Activated T-helper 1 cell treated with anti-CD3 and anti-CD28 coated beads, Interleukin-2, amount 50 U/mL, for 16 hours (primary cell): ENCODE data around the gene THTPA.
A peak's percentile ranks its signal among the peaks of the same experiment; 100 is the strongest.

Source experiments
- DNase-seq, 2 donors: peaks; one replicate each; pipeline ENCODE4 v3.0.0-alpha.2; 2020; ENCODE audit warnings: low read depth in 1 of 2, low spot score in 1 of 2

THTPA gene, protein sequence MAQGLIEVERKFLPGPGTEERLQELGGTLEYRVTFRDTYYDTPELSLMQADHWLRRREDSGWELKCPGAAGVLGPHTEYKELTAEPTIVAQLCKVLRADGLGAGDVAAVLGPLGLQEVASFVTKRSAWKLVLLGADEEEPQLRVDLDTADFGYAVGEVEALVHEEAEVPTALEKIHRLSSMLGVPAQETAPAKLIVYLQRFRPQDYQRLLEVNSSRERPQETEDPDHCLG

DNA sequence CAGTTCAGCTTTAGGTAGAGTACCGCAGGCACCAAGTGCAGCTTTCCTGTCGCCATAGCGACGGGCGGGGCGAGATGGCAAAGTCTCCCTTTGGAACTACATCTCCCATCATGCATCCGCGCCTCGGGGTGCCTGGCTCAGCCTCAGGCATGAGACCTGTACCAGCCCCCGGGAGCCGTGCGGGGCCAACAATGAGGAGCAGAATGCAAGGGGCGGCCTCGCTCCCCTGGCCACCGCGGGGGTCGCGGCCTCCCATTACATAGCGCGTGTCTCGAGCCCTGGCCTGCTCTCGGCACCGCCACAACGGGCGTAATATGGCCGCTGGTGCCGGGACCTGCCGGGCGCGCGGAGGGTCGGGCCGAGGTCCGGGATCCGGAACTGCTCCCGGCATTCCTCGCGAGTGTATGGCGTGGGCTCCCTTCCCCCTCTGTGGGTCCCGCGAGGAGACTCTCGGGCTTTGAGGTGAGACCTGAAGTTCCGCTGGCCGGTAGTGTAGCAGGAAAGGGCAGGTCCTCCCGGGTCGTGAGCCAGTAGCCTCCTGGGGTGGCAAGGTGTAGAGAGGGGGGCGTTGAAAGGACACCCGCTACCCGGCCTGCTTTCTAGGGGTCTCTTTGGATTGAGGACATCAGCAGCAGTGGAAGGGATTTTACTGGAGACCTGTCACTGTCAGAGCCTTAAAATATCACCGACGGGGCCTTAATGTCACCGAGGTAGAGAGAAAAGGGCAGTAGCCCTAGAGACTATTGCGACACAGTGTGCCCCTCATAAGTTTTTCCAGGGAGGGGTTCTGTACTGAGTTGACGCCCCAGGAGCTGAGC, at the start of gene THTPA:
TSS of gene THTPA (plus strand) at position 390 of the 818 bp plus-strand sequence. CDS start 487 bp downstream, outside the sequence.
- DNase-seq: peak; percentile 82 to 85

DNA sequence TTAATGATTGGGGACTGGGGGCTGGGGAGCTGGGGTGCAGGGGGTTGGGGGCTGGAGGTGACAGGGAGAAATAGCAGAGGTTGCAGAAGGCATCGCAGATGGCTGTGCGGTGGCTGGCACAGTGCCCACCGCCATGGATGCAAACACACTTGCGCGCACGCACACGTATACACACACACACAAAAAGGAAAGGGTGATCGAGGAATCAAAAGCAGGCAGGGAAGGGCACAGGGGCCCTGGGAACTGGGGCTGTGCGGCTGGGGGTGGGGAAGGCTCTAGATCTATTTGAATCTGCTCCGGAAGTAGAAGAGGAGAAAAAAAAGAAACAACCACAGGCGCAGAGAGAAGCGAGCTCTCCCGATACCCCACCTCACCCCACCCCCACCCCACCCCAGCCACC, 43.9 kb upstream of the THTPA start:
- DNase-seq: no peak

DNA sequence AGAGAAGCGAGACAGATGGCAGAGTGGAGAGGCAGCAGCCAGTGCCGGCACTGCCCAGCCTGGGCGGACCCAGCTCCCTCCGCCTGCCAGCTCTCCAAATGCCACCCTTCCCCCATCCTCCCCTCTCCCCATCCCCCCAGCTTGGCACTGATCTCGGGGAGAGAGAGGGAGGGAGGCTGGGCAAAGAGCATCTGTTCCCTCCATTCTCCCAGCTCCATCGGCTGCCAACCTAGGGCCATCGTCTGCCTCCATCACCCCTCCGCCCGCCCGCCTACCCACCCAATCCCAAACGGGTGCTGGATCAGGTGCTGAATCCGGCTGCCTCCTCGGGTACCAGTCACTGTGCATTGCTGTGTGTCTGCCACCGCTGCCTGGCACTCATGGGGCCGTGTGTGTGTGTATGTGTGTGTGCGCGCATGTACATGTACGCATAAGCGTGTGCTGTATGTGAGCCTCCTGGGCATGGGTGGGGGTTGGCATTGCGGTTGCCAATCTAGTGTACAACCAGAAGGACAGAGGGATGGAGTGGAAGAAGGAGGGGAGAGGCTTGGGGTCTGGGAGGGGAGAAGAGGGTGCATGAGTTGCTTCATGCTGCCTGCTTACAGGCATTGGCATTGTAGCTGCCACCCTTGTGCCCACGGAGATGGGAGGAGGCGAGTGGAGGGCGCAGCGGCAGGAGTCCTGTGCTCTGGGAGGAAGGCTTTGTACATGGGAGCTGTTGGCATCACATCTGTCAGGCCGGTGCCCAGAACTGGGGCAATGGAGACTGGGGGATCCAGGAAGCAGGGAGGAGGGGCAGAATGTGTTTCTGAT, 42.9 kb upstream of the THTPA start:
- DNase-seq: no peak

DNA sequence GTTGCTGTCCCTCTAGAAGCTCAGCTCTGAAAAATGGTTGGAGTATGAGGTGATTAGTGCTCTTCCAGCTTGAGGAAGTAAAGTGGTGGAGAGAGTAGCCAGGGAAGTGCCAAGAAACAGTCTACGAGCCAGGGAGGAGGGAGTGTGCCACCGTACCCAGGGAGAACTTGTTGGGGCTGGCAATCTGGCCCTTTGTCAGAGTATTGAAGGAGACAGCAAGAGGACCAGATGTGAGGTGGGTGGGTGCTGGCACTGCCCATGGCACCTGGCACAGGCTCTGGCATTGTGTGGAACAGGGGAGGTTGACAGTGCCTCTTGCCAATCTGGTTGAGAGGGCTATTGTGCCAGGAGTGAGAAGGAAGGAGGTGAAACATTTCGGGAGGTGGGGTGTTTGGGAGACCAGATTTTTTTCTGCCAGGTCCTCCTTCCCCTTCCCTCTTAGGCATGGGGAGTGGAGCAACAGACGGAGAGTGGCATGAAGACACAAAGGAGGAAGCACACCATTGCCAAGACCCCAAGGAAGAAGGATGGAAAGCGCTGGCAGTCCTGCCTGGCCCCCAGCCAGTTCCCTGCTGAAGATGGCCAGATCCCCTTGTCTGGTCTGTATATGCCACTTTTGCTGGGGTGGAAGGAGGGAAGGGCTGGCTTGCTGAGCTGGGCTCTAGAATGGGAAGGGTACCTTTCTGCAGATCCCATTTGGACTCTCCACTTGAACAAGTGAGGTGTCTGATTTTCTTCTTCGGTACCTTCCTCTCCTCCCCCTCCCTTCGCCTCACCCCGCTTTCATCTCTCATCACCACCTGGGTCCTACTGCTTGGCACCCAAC, 42.0 kb upstream of the THTPA start:
- no peak for DNase-seq

DNA sequence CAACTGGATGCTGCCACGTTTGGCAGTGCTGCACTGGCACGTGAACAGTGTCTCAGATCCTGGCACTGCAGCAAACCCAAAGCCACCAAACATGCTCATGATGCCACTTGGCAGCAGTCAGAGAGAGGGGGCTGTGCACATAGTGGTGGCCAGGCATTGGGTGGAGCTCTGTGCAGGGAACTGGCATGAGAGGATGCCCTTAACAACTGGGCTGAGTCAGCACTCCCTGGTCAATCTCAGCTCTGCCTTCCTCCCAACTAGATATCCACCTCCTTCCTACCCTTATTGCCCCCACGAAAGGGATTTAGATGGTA, 41.5 kb upstream of the THTPA start:
- no peak for DNase-seq

DNA sequence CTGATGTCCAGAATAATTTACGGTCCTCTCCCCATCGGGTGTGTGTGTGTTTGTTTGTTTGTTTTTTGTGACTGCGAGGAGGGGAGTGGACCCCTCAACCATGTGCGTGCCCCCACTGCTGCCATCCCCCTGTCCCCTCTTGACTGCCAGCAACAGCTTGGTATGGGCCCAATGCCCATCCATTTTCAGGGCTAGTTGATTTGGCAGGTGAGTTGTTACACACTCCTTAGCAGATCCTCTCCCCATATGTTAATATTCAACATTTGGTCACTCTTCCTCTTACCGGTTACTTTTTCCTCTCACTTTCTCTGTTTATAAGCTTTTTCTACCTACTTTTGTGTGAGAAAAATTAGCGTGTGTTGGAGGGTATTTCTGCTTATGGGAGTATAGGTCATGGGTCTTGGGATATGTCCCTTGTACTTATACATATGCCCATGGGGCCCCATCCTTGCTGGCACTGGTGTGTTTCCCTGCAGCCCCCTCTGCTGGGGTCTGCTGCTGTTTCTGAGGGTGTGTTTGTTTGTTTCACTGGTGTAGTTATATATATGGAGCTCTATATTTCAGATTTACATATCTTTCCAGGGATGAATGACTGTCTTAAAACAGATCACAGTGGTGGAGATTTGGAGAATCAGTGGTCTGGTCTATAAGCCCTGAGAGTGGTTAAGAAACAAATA, 38.3 kb upstream of the THTPA start:
- no peak for DNase-seq

DNA sequence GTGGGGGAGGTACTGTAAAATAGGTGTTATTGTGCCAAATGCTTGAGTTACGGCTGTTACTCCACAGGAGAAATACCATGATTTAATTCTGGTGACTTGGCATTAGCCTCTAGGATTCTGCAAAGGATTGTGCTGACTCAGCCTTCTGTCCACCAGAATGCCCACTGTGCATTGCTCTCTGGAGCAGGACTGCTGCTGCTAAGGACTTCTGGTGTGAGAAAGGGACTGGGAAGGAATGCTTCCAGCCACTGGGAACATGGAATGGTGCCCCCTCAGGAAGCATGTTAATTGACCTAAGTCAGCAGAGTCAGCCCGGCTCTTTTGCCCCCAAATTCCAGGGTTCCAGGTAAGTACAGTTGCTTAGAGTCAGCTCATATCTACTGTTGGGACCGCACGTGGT, 37.4 kb upstream of the THTPA start:
- DNase-seq: no peak

DNA sequence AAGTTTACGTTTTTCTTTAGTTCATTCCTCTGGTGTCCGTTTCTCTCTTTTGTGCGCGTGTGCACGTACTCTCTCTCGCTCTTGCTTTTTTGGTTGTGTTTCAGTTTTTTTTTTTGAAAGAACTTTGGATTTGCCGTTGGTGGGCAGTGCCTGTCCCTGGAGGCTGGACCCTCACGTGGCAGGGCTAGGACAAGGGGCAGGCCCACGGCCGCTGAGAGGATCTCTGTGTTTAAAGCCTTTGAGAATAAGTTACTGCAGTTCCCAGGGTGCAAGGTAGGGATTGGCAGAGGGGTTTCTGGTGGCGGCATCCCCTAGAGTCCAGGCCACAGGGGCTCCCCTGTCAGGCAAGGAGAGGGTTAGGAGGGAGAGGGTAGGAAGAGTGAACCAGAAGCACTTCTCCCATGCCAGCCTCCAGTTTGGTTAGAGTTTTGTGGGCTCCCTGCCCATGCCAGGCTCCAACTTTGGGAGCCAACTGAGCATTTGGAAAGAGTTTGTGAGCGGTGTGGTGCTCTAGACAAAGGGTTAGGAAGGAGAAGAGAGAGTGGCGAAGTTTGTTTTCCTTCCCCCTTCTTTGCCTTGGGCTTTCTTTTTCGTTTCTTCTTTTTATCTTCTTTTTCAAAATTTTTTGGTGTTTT, 35.1 kb upstream of the THTPA start:
- no peak for DNase-seq

DNA sequence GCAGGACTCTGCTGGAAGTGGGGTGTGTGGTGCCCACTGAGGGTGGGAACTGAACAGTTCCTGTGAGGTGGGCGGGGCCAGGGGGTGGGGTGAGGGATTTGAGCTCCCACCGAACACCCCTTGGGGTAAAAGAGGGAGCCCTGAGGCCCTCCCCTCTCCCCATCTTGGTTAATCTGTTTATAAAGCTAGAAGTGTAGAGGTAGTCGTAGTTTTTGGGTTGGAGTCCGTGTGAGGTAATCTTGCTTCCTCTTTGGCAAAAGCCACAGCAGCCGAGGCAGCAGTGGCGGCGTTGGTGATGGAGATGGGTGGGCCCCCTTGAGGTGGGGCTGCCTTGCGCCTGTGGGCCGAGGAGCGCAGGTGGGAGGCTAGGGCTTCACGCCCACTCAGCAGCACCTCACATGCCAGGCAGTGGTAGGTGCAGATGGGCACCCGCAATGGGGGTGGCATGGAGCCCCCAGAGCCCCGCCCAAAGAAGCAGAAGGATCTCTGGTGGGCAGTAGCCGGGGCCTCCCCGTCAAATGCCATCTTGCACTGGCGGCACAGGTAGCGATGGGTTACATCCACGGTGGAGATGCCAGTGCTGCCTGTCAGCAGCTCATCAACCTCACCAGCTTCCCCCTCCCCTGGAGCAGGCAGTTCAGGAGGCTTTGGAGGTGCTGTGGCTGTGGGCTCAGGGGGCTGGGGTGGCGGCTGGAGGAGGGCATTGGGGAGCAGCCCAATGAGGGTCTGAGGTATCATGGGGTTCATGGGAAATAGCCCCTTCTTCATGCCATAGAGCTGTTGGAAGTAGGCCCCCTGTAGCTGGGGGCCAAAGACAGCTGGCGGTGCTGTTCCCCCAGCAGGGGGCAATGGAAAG, 34.1 kb upstream of the THTPA start:
- DNase-seq: no peak

DNA sequence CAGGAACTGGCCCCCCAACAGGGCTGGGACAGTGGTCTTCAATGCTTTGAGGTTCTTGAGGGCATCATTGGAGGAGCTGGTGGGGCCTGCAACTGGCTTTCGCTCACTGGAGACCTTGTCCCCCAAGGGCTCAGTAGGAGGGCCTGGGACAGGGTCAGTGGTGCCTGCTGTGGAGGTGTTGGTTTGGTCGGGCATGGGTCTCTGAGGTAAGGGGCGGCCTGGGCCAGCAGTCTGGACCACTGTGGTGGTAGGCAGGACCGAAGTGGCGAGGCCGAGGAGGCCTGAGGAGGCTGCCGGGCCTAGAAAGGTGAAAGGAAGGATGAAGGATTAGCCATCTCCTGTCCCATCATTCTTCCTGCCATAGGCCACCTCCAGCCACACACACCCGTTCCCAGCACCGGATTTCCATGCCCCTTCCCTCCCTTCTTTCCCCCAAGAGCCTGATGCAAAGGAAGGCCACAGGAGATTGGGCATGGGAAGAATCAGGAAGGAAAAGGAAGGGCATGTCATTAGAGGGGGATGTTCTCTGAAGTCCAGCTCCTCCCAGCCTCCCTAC, 33.4 kb upstream of the THTPA start:
- DNase-seq: no peak

DNA sequence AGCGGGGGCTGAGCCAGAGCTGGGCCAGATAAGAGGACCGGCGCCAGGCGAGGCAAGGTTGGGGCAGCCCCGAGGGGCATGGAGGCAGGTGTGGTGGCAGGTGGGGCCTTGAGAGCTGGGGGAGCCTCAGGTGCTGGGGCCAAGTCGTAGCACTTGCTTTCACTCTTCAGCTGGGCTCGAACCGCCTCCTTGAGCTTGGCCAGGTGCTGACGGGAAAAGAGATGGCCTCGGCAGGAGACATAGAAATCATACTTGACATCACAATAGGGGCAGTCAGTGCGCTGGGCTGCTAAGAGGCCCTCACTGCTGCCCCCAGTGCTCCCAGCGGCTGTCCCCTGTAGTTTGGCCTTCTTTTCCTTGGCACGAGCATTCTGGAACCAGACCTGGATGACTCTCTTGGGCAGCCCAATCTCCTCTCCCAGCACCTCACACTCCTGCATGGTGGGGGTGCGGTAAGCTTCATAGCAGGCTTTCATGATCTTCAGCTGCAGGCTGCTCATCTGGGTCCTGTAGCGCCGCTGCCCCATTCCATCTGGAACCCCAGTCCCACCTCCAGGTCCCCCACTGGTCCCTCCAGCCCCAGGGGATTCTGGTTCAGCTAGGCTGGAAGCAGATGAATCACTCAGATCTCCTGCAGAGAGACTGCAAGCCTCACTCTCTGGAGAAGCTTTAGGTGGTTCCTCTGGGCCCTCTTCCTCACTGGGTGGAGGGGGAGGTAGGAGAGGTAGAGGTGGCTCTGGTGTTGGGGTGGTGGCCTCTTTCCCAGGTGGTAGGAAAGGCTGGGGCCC, 32.6 kb upstream of the THTPA start:
- no peak for DNase-seq

DNA sequence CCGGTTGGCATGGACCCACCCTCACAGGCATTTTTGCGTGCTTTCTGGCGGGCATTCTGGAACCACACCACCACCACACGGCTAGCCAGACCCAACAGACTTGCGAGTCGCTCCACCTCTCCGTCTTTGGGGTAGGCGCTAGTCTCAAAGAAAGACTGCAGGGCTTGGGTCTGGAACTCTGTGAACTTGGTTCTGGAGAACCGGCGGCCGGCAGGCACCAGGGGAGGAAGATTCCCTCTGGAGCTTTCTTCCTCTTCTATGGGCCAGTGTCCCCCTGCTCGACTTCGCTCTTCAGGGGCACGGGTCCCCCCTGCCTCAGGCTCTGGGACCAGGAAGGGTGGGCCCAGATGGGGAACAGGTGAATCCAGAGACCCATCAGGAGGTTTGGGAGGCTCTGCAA, 31.1 kb upstream of the THTPA start:
- DNase-seq: no peak

DNA sequence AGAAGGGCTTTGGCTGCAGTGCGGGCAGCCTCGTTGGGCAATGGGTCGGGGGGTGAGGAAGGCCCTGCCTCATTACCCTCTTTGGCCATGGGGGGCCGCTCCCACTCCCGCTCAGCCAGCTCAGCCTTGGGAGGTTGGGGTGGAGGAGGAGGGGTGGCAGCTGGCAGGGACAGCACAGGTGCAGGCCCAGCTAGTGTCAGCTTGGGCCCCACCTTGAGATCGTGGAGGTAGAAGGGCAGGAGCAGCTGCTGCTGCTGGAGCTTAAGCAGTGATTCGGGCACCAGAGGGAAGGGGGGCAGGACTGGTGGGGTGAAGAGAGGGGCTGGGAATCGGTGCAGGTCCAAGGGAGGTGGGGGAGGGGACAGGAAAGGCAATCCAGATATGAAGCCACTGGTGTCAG, 30.5 kb upstream of the THTPA start:
- DNase-seq: no peak

DNA sequence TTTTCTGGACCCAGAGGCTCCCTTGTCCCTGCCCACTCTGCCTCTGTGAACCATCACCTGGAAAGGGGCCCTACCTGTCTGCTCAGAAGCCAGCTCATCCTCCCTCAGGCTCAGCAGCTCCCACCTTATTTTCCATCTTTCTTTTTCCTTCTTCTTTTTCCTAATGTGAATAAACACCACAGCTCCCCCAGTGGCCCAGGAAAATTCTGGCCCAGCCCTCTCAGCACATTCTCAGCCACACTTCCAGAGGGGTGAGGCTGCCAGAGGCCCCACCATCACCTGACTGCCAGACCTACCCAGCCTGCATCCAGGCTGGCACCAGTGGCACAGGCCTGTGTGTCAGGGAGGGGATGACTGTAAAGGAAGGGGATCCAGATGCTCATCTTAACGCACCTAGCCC, 27.5 kb upstream of the THTPA start:
- DNase-seq: no peak

DNA sequence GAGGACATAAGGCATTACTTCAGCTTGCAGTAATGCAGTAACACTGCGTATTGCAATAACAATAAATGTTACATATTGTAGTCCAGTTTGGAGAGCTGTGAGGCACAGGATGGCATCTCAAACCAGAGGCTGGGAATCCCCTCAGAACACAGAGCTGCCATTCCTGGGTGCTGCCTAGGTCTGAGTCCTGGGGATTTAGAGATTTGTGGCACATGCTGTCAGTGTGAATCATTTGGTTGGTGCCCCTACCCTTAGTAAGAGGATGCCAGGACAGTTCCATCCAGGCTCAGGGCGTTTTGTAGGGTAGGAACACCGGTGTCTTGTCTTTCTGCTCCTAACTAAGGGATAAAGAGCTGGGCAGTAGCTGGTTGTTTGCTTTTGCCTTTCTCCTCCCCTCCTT, 27.1 kb upstream of the THTPA start:
- DNase-seq: no peak

DNA sequence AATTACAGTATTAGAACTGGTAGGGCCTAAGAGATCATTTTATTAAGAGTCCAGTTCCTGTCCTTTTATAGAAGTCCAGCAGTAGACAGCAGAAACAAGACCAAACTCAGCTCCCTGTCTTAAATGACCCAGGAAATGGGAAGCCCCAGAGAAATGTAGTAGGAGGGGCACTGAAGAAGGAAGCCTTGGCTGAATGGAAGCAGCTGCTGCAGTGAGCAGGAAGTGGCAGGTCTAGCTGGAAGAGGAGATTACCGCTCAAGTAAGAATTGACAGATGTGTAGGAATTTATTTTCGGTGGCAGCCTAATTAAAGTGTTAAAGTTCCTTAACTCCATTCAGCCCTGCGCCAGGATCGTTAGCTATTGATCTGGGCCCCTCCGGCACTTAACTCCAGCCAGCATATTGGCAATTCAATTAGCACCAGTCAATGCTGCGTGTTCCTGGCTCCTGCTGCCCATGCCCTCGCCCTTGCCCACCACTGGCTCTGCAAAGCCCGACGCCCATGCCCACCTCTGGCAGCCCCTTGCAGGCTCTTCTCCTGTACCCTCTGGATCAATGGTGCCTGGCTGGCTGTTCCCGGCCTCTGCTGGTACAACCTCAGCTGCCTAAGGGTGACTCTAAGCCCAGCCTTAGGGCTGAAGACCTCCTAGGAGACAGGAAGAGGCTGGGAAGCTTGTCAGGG, 25.6 kb upstream of the THTPA start:
- DNase-seq: no peak

DNA sequence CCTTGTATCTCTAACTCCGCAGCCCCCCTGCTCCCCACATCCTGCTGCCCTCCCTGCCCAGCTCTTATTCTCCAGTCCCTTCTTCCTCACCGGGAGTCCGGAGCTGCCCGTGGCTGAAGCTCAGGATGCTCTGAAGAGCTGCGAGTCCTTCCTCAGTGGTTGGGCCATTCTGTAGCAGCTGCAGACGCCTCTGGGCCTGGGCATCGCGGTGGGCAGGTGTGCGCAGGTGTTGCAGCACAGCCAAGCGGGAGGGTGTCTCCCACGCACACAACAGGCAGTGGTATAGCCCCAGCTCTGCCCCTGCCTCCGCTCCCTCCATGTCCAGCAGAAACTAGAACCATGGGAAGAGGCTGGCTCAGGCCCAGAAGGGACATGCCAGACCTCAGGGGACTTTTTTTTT, 24.7 kb upstream of the THTPA start:
- no peak for DNase-seq

DNA sequence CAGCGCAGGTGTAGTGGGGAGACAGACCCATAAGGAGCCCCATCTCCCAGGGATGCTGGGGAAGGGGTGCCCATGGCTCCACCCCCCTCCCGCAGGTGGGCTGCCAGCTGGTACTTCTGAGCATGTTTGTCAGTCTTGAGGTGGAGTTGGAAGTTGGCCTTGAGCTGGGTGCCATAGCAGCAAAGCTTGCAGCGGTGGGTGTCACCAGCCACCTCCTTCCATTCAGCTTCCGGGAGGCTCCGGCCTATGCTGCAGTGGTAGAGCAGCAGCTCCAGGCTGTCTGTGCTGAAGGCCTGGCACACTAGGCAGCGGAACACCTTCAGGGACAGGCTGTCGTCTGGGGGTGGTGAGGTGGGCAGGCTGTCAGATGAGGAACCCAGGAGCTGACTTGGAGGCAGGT, 23.4 kb upstream of the THTPA start:
- DNase-seq: no peak
